GM18858 (cell line): Measurements from ENCODE around the gene C19orf12.
A peak's percentile ranks its signal among the peaks of the same experiment; 100 is the strongest.
"Not testable (repeated sequence)": the region's sequence is repeated elsewhere in the genome, so short reads cannot be mapped to it uniquely, and the experiment has no call there.

Experiments used
- ATAC-seq: cut with Tn5 transposase; IDR thresholded peaks from one replicate; pipeline ENCODE4 v1.9.1; 2021; ENCODE audit not compliant: unreplicated experiment

The C19orf12 gene

DNA sequence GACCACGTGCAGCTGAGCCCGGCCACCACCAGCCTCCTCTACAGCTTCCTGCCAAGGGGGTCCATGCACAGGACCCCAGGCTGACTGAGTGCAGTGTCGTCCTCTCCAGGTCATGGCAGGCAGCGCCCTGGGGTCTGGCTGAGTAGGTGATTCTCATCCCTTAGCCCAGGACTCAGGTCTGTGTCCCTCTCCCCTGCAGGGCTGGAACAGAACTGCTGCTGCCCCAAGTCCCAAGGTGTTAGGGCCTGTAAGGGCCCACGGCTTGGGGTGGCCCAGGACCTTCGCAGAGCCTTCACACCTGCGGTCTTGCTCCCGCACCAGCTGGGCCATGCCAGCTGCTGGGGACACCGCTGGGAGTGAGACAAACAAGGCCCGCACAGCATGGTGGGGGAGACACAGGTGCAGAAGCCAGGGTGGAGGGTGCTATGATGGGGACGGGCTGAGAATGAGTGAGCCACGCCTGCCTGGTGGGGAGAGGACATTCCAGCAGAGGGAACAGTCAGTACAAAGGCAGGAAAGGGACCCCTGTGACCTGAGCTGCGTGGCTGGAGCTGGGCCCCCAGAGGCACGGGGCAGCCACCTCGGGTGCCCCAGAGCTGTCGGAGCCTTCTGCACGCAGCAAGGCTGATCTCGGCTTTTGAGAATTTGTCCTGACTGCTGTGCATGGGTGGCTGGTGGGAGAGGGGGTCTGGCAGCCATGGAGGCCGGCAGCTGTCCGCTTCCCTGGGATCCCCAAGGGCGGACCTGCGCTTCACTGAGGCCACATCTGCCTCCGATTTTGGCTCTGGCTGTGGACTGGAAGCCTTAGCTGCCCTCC is 37.9 kb downstream of the C19orf12 start:
- no peak for ATAC-seq

DNA sequence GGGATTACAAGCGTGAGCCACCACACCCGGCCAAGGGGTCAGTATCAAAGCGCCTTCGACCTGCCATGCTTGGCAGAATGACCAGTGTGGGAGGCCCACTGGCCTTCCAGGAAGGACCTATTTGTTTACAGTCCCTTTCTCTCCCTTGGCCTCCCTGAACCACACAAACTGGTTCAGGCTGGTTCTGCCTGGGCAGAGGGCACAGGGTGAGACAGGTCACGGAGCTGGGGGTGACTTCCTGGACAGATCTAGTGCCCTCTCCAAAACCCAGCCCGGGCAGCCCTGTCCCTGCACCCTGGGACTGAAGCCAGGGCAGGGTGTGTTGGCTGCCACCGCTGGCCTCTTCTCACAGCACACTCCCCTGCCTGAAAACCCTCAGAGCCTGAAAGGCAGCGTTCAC is 38.5 kb downstream of the C19orf12 start:
- no peak for ATAC-seq

- ATAC-seq: no peak
Observed at GRCh38 chr19:29675650-29676186, 39.3 kb downstream of the C19orf12 start.

- no peak for ATAC-seq
Observed at GRCh38 chr19:29675120-29675649, 39.9 kb downstream of the C19orf12 start.

DNA sequence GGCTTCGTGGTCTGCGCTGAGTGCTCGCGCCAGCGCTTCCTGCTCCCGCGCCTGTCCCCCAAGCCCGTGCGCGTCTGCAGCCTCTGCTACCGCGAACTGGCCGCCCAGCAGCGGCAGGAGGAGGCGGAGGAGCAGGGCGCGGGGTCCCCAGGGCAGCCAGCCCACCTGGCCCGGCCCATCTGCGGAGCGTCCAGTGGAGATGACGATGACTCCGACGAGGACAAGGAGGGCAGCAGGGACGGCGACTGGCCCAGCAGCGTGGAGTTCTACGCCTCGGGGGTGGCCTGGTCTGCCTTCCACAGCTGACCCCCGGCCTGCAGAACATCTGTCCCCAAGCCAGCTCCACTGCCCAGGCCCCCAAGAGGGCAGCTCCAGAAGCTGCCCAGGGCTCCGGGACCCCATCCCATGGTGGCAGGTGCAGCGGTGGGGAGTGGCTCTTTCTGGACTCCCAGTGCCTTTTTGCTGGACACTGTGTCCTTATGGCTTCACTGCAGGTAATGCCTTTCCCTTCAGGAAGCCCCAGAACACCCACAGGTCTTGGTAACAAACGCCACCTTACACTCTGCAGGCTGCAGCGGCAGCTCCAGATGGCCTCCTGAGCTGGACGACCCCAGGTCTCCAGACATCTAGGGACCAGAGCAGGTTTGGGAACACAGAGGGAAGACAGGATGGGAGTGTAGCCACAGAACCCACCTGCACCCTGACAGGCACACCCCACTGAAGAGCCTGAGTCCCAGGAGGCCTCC is 40.5 kb downstream of the C19orf12 start:
- ATAC-seq: no peak

DNA sequence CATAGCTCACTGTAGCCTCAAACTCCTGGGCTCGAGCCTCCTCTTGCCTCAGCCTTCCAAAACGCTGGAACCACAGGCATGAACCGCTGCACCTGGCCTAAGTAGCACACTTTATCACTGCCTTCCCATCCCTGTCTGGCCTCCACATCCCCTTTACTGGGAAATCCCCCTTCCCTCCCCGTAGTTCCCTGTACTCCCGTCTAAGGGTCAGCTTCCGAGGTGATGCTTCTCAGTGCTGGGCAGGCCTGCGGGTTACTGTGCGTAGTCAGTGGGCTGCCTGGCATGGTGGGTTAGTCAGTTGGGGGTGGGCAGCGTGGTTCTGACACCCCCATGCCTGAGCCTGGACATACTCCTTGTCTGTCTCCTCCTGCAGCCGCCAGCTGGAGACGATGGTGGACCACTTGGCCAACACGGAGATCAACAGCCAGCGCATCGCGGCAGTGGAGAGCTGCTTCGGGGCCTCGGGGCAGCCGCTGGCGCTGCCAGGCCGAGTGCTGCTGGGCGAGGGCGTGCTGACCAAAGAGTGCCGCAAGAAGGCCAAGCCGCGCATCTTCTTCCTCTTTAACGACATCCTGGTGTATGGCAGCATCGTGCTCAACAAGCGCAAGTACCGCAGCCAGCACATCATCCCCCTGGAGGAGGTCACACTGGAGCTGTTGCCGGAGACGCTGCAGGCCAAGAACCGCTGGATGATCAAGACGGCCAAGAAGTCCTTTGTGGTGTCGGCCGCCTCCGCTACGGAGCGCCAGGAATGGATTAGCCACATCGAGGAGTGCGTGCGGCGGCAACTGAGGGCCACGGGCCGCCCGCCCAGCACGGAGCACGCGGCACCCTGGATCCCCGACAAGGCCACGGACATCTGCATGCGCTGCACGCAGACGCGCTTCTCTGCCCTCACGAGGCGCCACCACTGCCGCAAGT is 41.4 kb downstream of the C19orf12 start:
- no peak for ATAC-seq

- ATAC-seq: peak; percentile 37
Observed at GRCh38 chr19:29672933-29673336, 42.1 kb downstream of the C19orf12 start.

GRCh38 chr19:29672319-29672932 is 42.6 kb downstream of the C19orf12 start:
- no peak for ATAC-seq

GRCh38 chr19:29671393-29672160 is 43.5 kb downstream of the C19orf12 start:
- peak; percentile 61 for ATAC-seq

DNA sequence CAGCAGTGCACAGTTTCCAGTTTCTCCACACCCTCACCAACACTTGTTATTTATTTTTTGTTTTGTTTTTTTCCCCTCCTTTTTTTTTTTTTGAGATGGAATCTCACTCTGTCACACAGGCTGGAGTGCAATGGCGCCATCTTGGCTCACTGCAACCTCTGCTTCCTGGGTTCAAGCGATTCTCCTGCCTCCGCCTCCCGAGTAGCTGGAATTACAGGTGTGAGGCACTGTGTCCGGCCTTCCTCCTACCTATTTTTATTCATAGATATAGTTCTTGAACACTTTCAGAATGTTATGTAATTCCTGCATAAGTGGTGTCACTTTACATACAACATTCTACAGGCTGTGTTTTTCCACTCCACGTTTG is 44.1 kb downstream of the C19orf12 start:
- not testable (repeated sequence) for ATAC-seq

DNA sequence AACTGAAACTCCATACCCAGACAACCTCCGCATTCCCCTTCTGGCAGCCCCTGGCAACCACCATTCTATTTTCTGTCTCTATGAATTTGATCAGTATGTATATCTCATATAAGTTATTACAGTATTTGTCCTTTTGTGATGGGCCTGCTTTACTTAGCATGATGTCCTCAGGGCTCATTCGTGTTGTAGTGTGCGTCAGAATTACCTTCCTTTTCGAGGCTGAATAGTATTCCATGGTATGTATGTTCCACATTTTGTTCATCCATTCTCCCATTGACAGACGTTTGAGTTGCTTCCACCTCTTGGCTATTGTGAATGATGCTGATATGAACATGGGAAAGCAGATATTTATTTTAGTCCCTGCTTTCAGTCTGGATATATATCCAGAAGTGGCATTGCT is 44.8 kb downstream of the C19orf12 start:
- ATAC-seq: no peak

DNA sequence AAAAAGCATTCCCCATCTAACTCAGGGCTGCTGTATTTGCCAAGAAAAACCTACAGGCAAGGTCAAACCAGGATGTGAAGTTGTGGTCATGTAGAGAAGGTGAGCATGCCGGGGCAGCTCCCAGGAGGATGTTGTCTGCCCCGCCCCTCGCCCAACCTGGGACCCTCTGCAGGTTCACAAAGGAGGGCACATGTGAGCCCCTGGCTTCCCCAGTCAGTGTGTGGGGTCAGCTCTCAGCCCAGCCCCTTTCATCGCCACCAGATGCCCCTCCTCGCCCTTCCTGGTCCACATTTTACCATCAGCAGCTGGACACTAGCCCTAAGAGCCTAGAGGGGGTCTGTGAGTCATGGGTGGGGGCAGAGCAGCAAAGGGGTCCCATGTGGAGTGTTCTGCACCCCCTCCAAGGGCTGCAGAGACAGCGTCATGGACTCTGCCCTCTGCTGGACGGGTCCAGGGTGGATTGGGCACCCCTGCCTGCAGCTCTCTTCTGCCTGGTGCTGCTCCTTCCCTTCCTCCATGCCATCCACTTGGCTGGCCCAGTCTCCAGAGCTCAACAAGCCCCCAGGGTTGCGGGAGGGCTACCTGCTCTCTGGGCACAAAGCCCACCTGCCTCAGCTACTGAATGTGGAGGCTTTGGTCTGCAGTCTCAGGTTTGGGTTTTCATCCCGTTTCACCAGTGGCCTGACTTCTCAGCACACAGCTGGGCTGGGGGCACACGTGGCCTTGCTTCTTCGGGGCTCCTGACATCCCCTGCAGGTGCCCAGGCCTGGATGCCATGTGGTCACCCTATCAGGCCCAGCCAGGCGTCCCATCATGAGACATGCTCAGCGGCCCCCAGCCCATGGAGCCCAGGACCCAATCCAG is 46.1 kb downstream of the C19orf12 start:
- no peak for ATAC-seq

DNA sequence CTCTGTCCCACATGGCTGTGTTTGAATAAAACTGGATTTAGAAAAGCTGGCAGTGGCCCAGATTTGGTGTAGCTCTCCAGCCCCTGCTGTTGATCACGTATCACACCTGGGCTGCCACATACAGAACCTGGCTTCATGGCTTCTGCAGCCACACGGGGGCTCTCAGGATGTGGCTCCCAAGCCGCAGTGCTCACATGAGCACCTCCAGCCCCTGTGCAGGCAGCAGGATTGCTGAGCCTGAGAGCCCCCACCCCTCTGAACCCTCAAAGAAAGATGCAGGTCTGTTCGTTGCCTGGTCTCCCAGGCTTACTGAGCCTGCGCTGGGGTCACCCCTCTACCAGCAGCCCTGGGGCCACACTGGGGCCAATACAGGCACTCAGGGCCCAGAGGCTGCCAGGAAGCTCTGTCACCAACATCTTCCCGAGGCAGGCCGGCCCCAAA is 47.1 kb downstream of the C19orf12 start:
- ATAC-seq: no peak

DNA sequence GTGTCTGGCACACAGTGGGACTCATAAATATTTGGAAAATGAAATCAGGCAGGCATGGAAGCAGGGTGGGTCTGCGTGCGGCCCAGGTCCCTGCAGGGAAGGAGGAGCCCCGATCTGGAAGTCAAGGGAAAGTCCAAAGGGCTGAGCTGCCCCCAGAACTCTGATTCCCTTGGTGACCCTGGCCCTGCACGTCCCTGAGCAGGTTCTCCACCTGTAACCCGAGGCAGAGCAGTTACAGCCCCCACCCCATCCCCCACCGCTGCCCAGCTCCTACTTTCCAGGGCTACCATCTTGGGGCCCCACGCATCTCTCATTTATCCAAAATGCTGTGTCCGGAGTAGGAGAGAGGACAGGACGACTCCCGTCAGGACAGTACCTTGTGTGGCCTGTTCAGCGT is 47.7 kb downstream of the C19orf12 start:
- no peak for ATAC-seq

GRCh38 chr19:29666578-29667386 is 48.3 kb downstream of the C19orf12 start:
- ATAC-seq: no peak

- ATAC-seq: no peak
Observed at GRCh38 chr19:29665826-29666577, 49.1 kb downstream of the C19orf12 start.

DNA sequence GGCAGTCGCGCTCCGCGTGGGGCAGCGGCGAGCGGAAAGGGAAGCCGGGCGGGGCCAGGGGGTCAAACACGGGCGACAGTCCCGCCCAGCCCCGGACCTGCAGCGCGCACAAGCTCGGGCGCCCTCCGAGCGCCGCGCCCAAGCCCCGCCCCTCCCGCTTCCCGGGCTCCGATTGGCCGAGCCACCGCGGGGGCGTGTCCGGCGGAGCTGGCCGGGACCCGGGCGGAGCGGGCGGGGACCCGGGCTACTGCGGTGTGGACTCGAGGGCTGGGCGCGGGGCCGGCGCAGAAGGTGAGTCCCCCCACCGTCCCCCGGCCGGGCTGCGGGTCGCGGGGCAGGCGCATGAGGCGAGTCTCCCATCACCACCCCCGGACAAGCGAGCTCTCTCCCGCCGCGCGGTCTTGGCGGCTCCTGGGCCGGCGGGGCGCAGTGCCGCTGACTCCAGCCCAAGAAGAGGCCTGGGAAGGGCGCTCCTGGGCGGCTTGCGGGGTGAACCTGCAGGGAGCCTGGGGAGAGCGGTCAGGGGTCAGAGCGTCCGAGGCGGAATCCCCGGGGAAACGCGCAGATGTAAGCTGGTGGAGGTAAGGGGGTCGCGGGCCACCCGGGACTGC is 49.7 kb downstream of the C19orf12 start, which contains the start of gene PLEKHF1:
Gene PLEKHF1 (plus strand): TSS at position 247 of the 611 bp plus-strand sequence. CDS start 8,379 bp downstream, outside the sequence.
- peak; percentile 79 for ATAC-seq
